MM.1S (cell line): Measurements from ENCODE around the gene C11orf91.

ENCODE experiments used
- EZH2 ChIP-seq: fragments of 300-600 bp; sonication (generic); optimal IDR thresholded peaks from 2 replicates; pipeline ENCODE3; 2017; ENCODE audit warnings: low read depth, mild to moderate bottlenecking, antibody characterized with exemption, low read length, mixed read lengths
- TF ChIP-seq, protein P1 (sequence below): fragments of 300-600 bp; sonication (generic); IDR thresholded peaks from 2 replicates; pipeline ENCODE4 v1.5.1; 2016; ENCODE audit warnings: antibody characterized with exemption, low read length, mixed read lengths

DNA sequence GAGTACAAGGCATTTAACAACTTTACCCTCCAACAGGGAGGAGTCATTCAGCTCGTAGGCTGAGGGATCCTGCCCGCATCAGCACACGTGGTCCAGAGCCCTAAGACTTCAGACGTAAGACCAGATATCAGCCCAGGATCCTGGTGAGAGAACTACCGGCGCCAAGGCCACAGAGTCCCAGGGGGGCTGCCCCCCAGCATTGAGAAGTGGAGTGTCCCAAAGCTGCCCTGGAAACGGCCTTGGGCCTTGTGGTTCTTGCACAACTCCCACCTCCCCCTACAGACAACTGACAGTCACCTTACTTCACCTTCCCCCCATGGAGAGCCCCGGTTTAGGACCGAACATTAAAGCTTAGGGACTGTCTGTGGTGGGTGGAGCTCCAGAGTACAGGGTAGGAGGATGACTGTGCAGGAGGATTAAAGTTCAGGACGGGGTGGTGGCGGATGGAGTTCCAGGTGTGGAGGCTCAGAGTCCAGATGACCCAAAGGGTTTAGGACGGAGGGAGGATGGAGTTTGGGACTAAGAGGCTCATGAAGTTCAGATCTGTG, 1.0 kb downstream of the C11orf91 start:
- no peak for TF ChIP-seq EZH2
- TF ChIP-seq, protein P1, sequence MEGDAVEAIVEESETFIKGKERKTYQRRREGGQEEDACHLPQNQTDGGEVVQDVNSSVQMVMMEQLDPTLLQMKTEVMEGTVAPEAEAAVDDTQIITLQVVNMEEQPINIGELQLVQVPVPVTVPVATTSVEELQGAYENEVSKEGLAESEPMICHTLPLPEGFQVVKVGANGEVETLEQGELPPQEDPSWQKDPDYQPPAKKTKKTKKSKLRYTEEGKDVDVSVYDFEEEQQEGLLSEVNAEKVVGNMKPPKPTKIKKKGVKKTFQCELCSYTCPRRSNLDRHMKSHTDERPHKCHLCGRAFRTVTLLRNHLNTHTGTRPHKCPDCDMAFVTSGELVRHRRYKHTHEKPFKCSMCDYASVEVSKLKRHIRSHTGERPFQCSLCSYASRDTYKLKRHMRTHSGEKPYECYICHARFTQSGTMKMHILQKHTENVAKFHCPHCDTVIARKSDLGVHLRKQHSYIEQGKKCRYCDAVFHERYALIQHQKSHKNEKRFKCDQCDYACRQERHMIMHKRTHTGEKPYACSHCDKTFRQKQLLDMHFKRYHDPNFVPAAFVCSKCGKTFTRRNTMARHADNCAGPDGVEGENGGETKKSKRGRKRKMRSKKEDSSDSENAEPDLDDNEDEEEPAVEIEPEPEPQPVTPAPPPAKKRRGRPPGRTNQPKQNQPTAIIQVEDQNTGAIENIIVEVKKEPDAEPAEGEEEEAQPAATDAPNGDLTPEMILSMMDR, result no peak
